Right atrium auricular region (tissue), 2 donors: ENCODE measurements around the gene SUPT20H. TPM values are rescaled to one million over a fixed set of nuclear protein-coding genes. Genes with fewer than 3 reads are reported as not detected.

ENCODE experiments used
- DNase-seq: peaks from one replicate; pipeline ENCODE4 v3.0.0-alpha.2; 2019; ENCODE audit warnings: low spot score
- H3K27ac ChIP-seq, 2 donors: fragments of 200-600 bp; sonication (generic); 1 replicate in 1 of 2; 2 replicates in 1 of 2; pipeline ENCODE4 v1.5.1; 2016 to 2019
- H3K27me3 ChIP-seq, 2 donors: fragments of 200-600 bp; sonication (generic); one replicate each; pipeline versions ENCODE4 v1.5.1 to v1.6.0; 2017 to 2019
- H3K36me3 ChIP-seq: fragments of 200-600 bp; sonication (generic); one replicate; pipeline ENCODE4 v1.5.1; 2016
- H3K4me1 ChIP-seq, 2 donors: fragments of 200-600 bp; sonication (generic); one replicate each; pipeline versions ENCODE4 v1.5.1 to v1.6.0; 2017 to 2019
- H3K4me3 ChIP-seq, 2 donors: fragments of 200-600 bp; sonication (generic); 1 replicate in 1 of 2; 2 replicates in 1 of 2; pipeline ENCODE4 v1.5.1; 2017 to 2019; ENCODE audit warnings: mild to moderate bottlenecking in 1 of 2, moderate library complexity in 1 of 2
- H3K9me3 ChIP-seq, 2 donors: fragments of 200-600 bp; sonication (generic); one replicate each; pipeline ENCODE4 v1.5.1; 2019
- total RNA-seq, 2 donors: library from RNA; depleted of rRNA; stranded (reverse); fragments of >200 nt; gene quantifications; one replicate each; pipeline ENCODE4 v1.1.0, GENCODE V29; 2016
- TF ChIP-seq, protein P1 (sequence below), 2 donors: fragments of 200-600 bp; sonication (generic); IDR thresholded peaks; one replicate each; pipeline ENCODE4 v1.5.1; 2019; ENCODE audit warnings: antibody characterized with exemption in 2 of 2

SUPT20H gene
- total RNA-seq, 2 donors from 2014 or later: 21.6 to 23.7 TPM

DNA sequence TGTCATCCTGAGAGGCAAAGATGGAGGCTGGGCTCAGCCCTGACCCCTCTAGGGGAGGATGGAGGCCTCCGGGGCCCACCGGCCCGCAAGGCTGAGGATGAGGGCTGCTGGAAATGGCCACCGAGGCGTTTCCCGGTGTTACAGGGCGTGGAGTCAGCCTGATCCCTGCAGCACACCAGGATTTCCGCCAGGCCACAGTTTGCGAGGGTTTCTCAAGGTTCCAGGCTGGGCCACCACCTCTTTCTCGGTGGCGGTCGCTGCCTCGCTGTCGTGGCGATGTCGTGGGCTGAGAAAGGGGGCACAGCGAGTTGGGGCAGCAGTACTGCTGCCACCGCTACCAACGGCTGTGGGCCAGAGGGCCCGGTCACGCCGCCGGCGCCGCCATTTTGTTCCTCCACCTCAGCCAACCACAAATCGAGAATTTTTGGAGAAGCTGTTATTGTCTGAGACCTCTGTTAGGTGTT lies 45.8 kb upstream of the SUPT20H start, which contains the start of gene CSNK1A1L:
TSS of gene CSNK1A1L (minus strand) at position 414 of the 464 bp plus-strand sequence. CDS start at position 6, 408 bp downstream.
- H3K27ac ChIP-seq: no peak within 1 kb of the TSS
- H3K36me3 ChIP-seq: no peaks in the 10 kb centered on the region
- no peak for DNase-seq
- TF ChIP-seq, protein P1, sequence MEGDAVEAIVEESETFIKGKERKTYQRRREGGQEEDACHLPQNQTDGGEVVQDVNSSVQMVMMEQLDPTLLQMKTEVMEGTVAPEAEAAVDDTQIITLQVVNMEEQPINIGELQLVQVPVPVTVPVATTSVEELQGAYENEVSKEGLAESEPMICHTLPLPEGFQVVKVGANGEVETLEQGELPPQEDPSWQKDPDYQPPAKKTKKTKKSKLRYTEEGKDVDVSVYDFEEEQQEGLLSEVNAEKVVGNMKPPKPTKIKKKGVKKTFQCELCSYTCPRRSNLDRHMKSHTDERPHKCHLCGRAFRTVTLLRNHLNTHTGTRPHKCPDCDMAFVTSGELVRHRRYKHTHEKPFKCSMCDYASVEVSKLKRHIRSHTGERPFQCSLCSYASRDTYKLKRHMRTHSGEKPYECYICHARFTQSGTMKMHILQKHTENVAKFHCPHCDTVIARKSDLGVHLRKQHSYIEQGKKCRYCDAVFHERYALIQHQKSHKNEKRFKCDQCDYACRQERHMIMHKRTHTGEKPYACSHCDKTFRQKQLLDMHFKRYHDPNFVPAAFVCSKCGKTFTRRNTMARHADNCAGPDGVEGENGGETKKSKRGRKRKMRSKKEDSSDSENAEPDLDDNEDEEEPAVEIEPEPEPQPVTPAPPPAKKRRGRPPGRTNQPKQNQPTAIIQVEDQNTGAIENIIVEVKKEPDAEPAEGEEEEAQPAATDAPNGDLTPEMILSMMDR (IDR thresholded peaks at IDR 0.05): no peak
- H3K9me3 ChIP-seq: no peaks in the 10 kb centered on the region
- H3K27me3 ChIP-seq: no peaks in the 10 kb centered on the region
- no peak within 1 kb of the TSS for H3K4me3 ChIP-seq
- H3K4me1 ChIP-seq: no peaks in the 10 kb centered on the region

GRCh38 chr13:37102896-37103295 lies 43.4 kb upstream of the SUPT20H start:
- TF ChIP-seq, protein P1 (IDR thresholded peaks at IDR 0.05): no peak
- DNase-seq: no peak

DNA sequence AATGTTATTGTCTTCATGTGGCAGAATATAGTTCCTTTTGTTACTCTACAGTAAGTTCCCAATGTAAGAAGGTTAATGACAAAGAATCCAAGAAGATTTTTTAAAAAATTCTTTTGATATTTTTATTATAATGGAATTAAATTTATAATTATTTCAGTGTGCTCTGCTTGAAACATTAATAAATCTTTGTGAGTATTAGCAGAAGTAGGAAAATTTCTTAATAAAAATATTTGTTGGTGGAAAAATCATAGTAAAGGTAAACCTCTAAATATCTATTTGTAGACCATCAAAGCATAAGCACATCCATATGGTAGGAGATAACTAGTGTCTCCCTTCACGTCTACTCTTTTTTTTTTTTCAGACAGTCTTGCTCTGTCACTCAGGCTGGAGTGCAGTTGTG lies 41.7 kb upstream of the SUPT20H start:
- Histone ChIP-seq H3K36me3 (no peaks in the 10 kb centered on the region), H3K9me3 (no peaks in the 10 kb centered on the region)
- no peak for DNase-seq

More at GRCh38 chr13:37102896-37103295, 43.4 kb upstream of the SUPT20H start:
- no peaks in the 10 kb centered on the region for H3K9me3 ChIP-seq
- H3K27ac ChIP-seq: no peak overlapping the region
- no peaks in the 10 kb centered on the region for H3K27me3 ChIP-seq
- H3K4me1 ChIP-seq: no peaks in the 10 kb centered on the region
- no peaks in the 10 kb centered on the region for H3K36me3 ChIP-seq
- H3K4me3 ChIP-seq: no peak overlapping the region

GRCh38 chr13:37100731-37101130 lies 41.2 kb upstream of the SUPT20H start:
- Histone ChIP-seq H3K27ac (no peak overlapping the region), H3K9me3 (no peaks in the 10 kb centered on the region), H3K36me3 (no peaks in the 10 kb centered on the region), H3K4me3 (no peak overlapping the region), H3K4me1 (no peaks in the 10 kb centered on the region), H3K27me3 (no peaks in the 10 kb centered on the region)
- no peak for DNase-seq
- TF ChIP-seq, protein P1 (IDR thresholded peaks at IDR 0.05): no peak

More for the DNA sequence above, 41.7 kb upstream of the SUPT20H start:
- TF ChIP-seq, protein P1 (IDR thresholded peaks at IDR 0.05): no peak
- Histone ChIP-seq H3K27ac (no peak overlapping the region), H3K4me1 (no peaks in the 10 kb centered on the region), H3K27me3 (no peaks in the 10 kb centered on the region), H3K4me3 (no peak overlapping the region)

GRCh38 chr13:37097076-37097475 lies 37.6 kb upstream of the SUPT20H start:
- Histone ChIP-seq H3K27me3 (no peaks in the 10 kb centered on the region), H3K27ac (no peak overlapping the region), H3K4me1 (no peaks in the 10 kb centered on the region), H3K4me3 (no peak overlapping the region), H3K9me3 (no peaks in the 10 kb centered on the region), H3K36me3 (no peaks in the 10 kb centered on the region)
- no peak for DNase-seq
- TF ChIP-seq, protein P1 (IDR thresholded peaks at IDR 0.05): no peak

DNA sequence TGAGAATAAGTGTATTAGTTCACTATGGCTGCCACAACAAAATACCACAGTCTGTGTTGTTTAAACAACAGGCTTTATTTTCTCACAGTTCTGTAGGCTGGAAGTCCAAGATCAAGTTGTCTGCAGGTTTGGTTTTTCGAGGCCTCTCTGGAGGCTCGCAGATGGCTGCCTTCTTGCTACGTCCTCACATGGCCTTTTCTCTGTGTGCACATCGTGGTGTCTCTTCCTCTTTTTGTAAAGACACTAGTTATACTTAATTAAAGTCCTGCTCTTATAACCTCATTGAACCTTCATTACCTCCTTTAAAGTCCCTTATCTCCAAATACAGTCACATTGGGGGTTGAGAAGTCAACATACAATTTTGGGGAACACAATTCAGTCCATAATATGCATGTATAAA lies 35.4 kb upstream of the SUPT20H start:
- Histone ChIP-seq H3K27me3 (no peaks in the 10 kb centered on the region), H3K36me3 (no peaks in the 10 kb centered on the region), H3K4me3 (no peak overlapping the region), H3K9me3 (no peaks in the 10 kb centered on the region), H3K4me1 (no peaks in the 10 kb centered on the region), H3K27ac (no peak overlapping the region)
- DNase-seq: no peak
- TF ChIP-seq, protein P1 (IDR thresholded peaks at IDR 0.05): no peak
